Loucy (cell line): ENCODE data around the gene SERBP1.

Experiments
- CTCF ChIP-seq: fragments of 200-600 bp; sonication (generic); conservative IDR thresholded peaks from 2 replicates; pipeline ENCODE4 v1.5.1; 2014; ENCODE audit warnings: mild to moderate bottlenecking, antibody characterized with exemption, low read length
- EZH2phosphoT487 ChIP-seq: fragments of 200-600 bp; IDR thresholded peaks from 2 replicates; pipeline ENCODE4 v1.6.1; 2018; ENCODE audit warnings: antibody characterized with exemption, mild to moderate bottlenecking, moderate library complexity, borderline replicate concordance

GRCh38 chr1:67431869-67432578, 1.8 kb upstream of the SERBP1 start:
- TF ChIP-seq CTCF = no peak
- no peak for TF ChIP-seq EZH2phosphoT487
